GM12872 (cell line): Measurements from ENCODE around the gene ITGAV.

Experiments
- TF ChIP-seq, protein P1 (sequence below): IDR thresholded peaks from 3 replicates; pipeline ENCODE4 v1.5.1; 2011; ENCODE audit warnings: low read depth, mild to moderate bottlenecking, low read length, moderate library complexity; ENCODE audit not compliant: insufficient read depth

The ITGAV gene

DNA sequence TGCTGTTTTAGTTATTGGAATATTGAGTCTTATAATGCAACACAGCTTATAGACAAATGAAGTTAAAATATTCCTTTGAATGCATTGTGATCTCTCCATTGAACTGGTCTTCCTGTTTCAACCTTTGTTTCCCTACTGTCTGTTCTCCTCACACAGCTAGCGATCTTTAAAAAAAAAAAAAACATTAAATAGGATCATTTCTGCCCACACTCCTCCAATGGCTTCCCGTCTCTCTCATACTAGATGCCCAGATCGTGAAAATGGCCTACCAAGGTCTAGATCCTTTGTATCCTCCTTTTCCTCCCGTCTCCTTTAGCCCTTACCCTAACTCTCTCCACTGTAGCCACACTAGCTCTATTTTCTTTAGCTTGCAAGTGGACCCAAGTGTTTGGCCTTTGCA lies 106.4 kb downstream of the ITGAV start:
- TF ChIP-seq, protein P1, sequence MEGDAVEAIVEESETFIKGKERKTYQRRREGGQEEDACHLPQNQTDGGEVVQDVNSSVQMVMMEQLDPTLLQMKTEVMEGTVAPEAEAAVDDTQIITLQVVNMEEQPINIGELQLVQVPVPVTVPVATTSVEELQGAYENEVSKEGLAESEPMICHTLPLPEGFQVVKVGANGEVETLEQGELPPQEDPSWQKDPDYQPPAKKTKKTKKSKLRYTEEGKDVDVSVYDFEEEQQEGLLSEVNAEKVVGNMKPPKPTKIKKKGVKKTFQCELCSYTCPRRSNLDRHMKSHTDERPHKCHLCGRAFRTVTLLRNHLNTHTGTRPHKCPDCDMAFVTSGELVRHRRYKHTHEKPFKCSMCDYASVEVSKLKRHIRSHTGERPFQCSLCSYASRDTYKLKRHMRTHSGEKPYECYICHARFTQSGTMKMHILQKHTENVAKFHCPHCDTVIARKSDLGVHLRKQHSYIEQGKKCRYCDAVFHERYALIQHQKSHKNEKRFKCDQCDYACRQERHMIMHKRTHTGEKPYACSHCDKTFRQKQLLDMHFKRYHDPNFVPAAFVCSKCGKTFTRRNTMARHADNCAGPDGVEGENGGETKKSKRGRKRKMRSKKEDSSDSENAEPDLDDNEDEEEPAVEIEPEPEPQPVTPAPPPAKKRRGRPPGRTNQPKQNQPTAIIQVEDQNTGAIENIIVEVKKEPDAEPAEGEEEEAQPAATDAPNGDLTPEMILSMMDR = no peak

DNA sequence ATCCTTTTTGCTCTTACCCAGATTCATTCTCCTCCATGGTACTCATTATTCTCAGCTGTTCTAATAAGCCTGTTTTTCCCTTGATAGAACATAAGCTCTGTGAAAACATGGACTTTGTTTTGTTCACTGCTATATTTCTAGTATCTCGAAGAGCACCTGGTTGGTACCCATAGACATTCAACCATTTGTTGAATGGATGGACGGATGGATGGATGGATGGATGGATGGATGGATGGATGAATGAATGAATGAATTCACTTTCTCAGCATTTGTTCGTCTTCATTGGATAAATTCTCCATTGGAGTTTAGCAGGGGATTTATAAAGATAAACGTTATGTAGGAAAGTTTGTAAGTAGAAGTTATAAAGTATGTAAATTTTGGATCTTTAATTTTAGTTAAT lies 106.9 kb downstream of the ITGAV start:
- TF ChIP-seq, protein P1 = no peak

DNA sequence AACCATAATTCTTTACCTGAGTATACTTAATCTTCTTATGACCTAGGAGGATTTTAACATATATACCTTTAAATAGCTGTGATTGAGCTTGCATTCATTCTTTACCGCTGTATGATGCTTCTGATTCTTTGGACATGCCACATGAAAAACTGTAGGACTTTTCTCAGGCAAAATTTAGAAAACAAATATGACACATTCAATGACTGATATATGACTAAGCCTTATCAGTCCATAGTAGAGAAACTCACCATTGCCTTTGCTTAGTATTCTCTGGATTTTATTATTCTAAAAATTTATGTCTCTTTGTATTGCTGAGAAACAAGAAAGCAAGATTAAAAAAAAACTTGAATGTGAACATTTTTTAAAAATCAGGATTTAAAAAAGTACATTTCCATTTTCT lies 107.7 kb downstream of the ITGAV start:
- TF ChIP-seq, protein P1 = no peak

DNA sequence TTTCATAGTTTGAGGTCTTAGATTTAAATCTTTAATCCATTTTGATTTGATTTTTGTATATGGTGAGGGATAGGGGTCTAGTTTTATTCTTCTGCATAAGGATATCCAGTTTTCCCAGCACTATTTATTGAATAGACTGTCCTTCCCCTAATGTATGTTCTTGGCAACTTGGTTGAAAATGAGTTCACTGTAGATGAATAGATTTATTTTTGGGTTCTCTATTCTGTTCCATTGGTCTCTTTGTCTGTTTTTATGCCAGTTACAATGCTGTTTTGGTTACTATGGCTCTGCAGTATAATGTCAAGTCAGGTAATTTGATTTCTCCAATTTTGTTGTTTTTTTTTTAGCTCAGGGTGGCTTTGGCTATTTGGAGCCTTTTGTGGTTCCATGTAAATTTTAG lies 109.9 kb downstream of the ITGAV start:
- TF ChIP-seq, protein P1 = no peak

DNA sequence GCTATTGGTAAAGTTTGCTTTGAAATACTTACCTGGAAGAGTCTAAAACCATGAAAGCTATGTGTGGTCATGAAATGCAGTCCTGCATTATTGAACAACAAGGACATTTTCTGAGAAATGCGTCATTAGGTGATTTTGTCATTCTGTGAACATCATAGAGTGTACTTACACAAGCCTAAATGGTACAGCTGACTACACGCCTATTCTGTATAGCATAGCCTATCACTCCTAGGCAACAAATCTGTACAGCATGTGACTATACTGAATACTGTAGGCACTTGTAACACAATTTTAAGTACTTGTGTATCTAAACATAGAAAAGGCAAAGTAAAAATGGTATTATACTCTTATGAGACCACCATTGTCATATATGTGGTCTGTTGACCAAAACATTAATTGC lies 112.2 kb downstream of the ITGAV start:
- TF ChIP-seq, protein P1 = no peak

DNA sequence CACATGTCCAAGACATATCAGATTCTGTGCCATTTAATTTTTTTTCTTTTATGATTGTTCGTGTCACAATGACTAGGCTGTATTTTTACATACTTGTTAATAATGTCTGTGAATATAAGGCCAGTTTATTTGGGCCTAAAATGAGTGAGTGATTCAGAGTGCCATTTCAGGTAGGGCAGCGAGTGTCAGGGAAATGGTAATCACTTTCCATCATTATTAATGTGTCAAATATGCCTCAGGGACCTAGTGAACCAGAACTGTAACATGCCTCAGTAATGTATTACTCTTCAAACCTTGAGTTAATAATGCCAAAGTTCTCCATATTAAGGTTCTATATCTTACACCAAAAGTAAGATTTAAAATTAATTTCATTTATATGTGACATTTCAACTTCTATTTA lies 112.6 kb downstream of the ITGAV start:
- TF ChIP-seq, protein P1 = no peak

DNA sequence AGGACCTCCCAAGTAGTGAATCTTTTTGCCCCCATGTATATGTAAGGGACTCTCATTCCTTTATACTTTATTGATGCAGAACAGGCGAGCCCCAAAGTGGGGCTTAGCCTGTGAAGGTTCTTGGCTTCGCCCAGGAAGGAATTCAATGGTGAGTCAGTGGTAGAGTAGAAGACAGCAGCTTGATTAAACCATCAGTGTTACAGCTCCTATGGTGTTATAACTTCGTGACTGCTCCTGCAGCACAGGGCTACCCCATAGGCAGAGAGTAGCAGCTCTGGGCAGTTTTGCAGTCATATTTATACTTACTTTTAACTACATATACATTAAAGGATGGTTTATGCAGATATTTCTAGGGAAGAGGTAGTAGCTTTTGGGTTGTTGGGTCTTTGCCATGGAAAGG lies 115.0 kb downstream of the ITGAV start:
- TF ChIP-seq, protein P1 = no peak
